Measurements from ENCODE around the gene SEC14L5.

- TF ChIP-seq ZSCAN23 (tag by site-specific recombination; IDR thresholded peaks at IDR 0.05) (no peak), ZBTB17 (tag by site-specific recombination; IDR thresholded peaks at IDR 0.05) (no peak), ZNF302 (tag by site-specific recombination; IDR thresholded peaks at IDR 0.05; ENCODE audit: low read depth) (no peak), CTCF (tag by site-specific recombination; IDR thresholded peaks at IDR 0.05) (no peak), ZNF792 (tag by site-specific recombination; IDR thresholded peaks at IDR 0.05) (no peak), ZNF664 (tag by site-specific recombination; IDR thresholded peaks at IDR 0.05) (no peak), KLF1 (tag by site-specific recombination; IDR thresholded peaks at IDR 0.05) (no peak), ZNF19 (tag by site-specific recombination; IDR thresholded peaks at IDR 0.05; ENCODE audit: low read depth) (no peak), ZSCAN18 (tag by site-specific recombination; IDR thresholded peaks at IDR 0.05) (no peak), ZBTB44 (tag by site-specific recombination; IDR thresholded peaks at IDR 0.05) (no peak)
Measured at GRCh38 chr16:4970010-4970409, 11.9 kb downstream of the SEC14L5 start.

Measured in HEK293 (cell line).